ENCODE data around the gene TMEM106B. TPM values are rescaled to one million over a fixed set of nuclear protein-coding genes. Genes with fewer than 3 reads are reported as not detected.

TMEM106B gene
- total and polyA plus RNA-seq, 2 experiments from 2014 or later = 37.5 to 133 TPM

DNA sequence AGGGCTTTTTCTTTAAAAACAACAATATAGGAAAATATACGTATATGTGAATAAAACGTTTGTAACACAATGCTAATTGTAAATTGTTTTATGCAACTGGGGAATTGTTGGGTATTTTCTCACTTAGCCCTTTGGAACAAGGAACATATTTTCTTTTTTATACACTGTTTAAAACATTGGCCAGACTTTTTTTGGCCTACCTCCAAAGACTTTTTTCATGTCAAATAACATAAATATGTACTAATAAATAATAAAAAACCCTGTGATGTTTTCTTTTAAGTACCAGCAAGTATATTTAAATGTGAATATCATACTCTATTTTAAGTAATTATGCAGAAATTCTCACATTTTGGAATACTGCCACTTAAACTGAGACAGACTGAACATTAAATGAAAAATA lies 15.7 kb downstream of the TMEM106B start:
- no peak for DNase-seq (ENCODE audit: low spot score)
- H3K27ac ChIP-seq = no peak overlapping the region
- no peak overlapping the region for H3K4me3 ChIP-seq
- H3K36me3 ChIP-seq (replicated peaks; ENCODE audit: insufficient read depth, low read depth) = no peaks in the 10 kb centered on the region
- H2AFZ ChIP-seq = no peak overlapping the region
- H3K9me2 ChIP-seq (replicated peaks; ENCODE audit: insufficient read depth) = no peaks in the 10 kb centered on the region
- H3K4me2 ChIP-seq = no peak overlapping the region
- no peaks in the 10 kb centered on the region for H3K79me2 ChIP-seq
- H4K20me1 ChIP-seq (ENCODE audit: insufficient read depth, poor library complexity, severe bottlenecking) = no peaks in the 10 kb centered on the region
- WGBS (ENCODE audit: low lambda C conversion rate, missing lambda C conversion rate) = 94% methylated on average over 2 of the region's 2 CpGs
- TF ChIP-seq EZH2phosphoT487 (IDR thresholded peaks at IDR 0.05; ENCODE audit: low read depth, severe bottlenecking, unreplicated experiment) (no peak), EZH2 (IDR thresholded peaks at IDR 0.05; ENCODE audit: borderline replicate concordance) (no peak)
- TF ChIP-seq, protein P1, sequence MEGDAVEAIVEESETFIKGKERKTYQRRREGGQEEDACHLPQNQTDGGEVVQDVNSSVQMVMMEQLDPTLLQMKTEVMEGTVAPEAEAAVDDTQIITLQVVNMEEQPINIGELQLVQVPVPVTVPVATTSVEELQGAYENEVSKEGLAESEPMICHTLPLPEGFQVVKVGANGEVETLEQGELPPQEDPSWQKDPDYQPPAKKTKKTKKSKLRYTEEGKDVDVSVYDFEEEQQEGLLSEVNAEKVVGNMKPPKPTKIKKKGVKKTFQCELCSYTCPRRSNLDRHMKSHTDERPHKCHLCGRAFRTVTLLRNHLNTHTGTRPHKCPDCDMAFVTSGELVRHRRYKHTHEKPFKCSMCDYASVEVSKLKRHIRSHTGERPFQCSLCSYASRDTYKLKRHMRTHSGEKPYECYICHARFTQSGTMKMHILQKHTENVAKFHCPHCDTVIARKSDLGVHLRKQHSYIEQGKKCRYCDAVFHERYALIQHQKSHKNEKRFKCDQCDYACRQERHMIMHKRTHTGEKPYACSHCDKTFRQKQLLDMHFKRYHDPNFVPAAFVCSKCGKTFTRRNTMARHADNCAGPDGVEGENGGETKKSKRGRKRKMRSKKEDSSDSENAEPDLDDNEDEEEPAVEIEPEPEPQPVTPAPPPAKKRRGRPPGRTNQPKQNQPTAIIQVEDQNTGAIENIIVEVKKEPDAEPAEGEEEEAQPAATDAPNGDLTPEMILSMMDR (IDR thresholded peaks at IDR 0.05; ENCODE audit: poor library complexity) = no peak
- H3K27me3 ChIP-seq = no peaks in the 10 kb centered on the region
- H3K9me3 ChIP-seq (ENCODE audit: low read depth) = no peaks in the 10 kb centered on the region
- no peaks in the 10 kb centered on the region for H3K4me1 ChIP-seq (ENCODE audit: insufficient read depth)

DNA sequence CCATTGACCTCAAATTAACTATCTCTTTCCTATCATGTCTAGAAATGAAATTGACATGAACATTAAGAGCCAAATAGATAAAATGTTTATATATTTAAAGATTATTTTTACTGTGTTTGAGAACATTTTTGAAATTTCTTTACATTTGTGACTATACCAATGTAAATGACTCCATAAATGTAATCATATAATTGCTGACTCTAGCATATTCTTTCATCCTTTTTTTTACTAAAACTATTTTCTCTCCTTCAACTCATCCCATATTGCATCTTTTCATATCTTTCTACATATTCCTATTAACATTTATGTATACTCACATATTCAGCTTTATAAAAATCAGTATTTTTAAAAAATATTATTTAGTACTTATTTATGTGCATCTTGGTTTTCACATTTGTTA lies 16.9 kb downstream of the TMEM106B start:
- H3K9me2 ChIP-seq (replicated peaks; ENCODE audit: insufficient read depth) = no peaks in the 10 kb centered on the region
- TF ChIP-seq EZH2 (IDR thresholded peaks at IDR 0.05; ENCODE audit: borderline replicate concordance) = no peak
- TF ChIP-seq, protein P1 (IDR thresholded peaks at IDR 0.05; ENCODE audit: poor library complexity) = no peak
- TF ChIP-seq EZH2phosphoT487 (IDR thresholded peaks at IDR 0.05; ENCODE audit: low read depth, severe bottlenecking, unreplicated experiment) = no peak

DNA sequence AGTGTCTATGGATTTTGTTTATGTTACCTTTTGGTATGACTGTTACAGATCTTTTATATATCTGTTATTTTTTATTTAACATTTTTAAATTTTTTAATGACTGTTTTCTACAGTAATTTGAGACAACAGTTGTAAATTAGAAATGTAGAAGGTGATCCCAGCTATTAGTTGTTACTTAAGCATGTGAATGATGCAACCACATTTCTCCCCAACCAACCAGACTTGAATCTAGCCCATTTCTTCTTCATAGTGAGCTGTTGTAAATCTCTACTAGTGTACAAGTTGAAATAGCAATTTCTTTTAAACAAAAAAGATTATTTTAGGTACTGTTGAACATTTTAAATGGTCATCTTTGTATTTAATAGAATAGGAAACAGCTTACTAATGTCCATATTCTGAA lies 18.0 kb downstream of the TMEM106B start:
- no peak for DNase-seq (ENCODE audit: low spot score)
- H3K36me3 ChIP-seq (replicated peaks; ENCODE audit: insufficient read depth, low read depth) = no peaks in the 10 kb centered on the region
- no peaks in the 10 kb centered on the region for H3K27me3 ChIP-seq
- no peaks in the 10 kb centered on the region for H3K9me2 ChIP-seq (replicated peaks; ENCODE audit: insufficient read depth)
- no peak overlapping the region for H3K27ac ChIP-seq
- no peaks in the 10 kb centered on the region for H3K4me1 ChIP-seq (ENCODE audit: insufficient read depth)
- H4K20me1 ChIP-seq (ENCODE audit: insufficient read depth, poor library complexity, severe bottlenecking) = no peaks in the 10 kb centered on the region
- no peak overlapping the region for H3K4me2 ChIP-seq
- H3K4me3 ChIP-seq = no peak overlapping the region
- no peaks in the 10 kb centered on the region for H3K9me3 ChIP-seq (ENCODE audit: low read depth)
- no peak overlapping the region for H2AFZ ChIP-seq
- TF ChIP-seq EZH2 (IDR thresholded peaks at IDR 0.05; ENCODE audit: borderline replicate concordance) = no peak
- no peaks in the 10 kb centered on the region for H3K79me2 ChIP-seq

More for the DNA sequence above, 16.9 kb downstream of the TMEM106B start:
- H3K27ac ChIP-seq = no peak overlapping the region
- no peak overlapping the region for H3K4me3 ChIP-seq
- H3K4me2 ChIP-seq = no peak overlapping the region
- no peaks in the 10 kb centered on the region for H3K9me3 ChIP-seq (ENCODE audit: low read depth)
- H2AFZ ChIP-seq = no peak overlapping the region
- H3K4me1 ChIP-seq (ENCODE audit: insufficient read depth) = no peaks in the 10 kb centered on the region
- no peaks in the 10 kb centered on the region for H3K27me3 ChIP-seq
- H3K79me2 ChIP-seq = no peaks in the 10 kb centered on the region
- DNase-seq (ENCODE audit: low spot score) = no peak
- H4K20me1 ChIP-seq (ENCODE audit: insufficient read depth, poor library complexity, severe bottlenecking) = no peaks in the 10 kb centered on the region
- no peaks in the 10 kb centered on the region for H3K36me3 ChIP-seq (replicated peaks; ENCODE audit: insufficient read depth, low read depth)

DNA sequence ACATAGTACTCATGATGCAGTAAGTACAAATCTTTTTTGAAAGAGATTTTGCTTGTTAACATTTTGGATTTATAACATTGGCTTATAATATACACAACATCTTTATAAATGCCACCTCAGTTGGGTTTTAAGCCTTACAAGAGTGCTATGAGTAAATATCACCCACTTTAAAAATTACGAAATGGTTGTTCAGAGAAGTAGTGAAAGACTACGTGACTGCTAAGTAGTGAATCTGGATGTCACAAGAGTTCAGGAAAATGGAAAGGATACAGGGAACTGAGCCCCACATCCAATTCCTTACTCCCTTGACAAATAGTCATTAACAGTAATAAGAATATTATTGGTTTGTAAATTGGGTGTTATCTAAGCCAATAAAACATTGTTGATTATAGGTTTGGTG lies 20.0 kb downstream of the TMEM106B start:
- Histone ChIP-seq H4K20me1 (ENCODE audit: insufficient read depth, poor library complexity, severe bottlenecking) (no peaks in the 10 kb centered on the region), H3K9me2 (replicated peaks; ENCODE audit: insufficient read depth) (no peaks in the 10 kb centered on the region), H3K27me3 (no peaks in the 10 kb centered on the region), H3K36me3 (replicated peaks; ENCODE audit: insufficient read depth, low read depth) (no peaks in the 10 kb centered on the region), H3K79me2 (no peaks in the 10 kb centered on the region), H2AFZ (no peak overlapping the region), H3K9me3 (ENCODE audit: low read depth) (no peaks in the 10 kb centered on the region), H3K4me1 (ENCODE audit: insufficient read depth) (no peaks in the 10 kb centered on the region), H3K27ac (no peak overlapping the region), H3K4me3 (no peak overlapping the region), H3K4me2 (no peak overlapping the region)
- no peak for DNase-seq (ENCODE audit: low spot score)
- WGBS (ENCODE audit: low lambda C conversion rate, missing lambda C conversion rate) = 65% methylated on average over 2 of the region's 2 CpGs
- TF ChIP-seq EZH2phosphoT487 (IDR thresholded peaks at IDR 0.05; ENCODE audit: low read depth, severe bottlenecking, unreplicated experiment) = no peak
- TF ChIP-seq, protein P1 (IDR thresholded peaks at IDR 0.05; ENCODE audit: poor library complexity) = no peak
- TF ChIP-seq EZH2 (IDR thresholded peaks at IDR 0.05; ENCODE audit: borderline replicate concordance) = no peak

All from hepatocyte (in vitro differentiated cells).